SK-N-SH treated with all-trans-retinoic acid at 6 μM for 48 hours (cell line): ENCODE measurements around the gene GRAMD1C.

Experiments used
- BACH2 ChIP-seq: fragments of 250-450 bp; sonication (Bioruptor Pico); IDR thresholded peaks from 2 replicates; pipeline ENCODE4 v1.9.0; 2021; ENCODE audit warnings: mild to moderate bottlenecking, borderline replicate concordance
- CREB5 ChIP-seq: fragments of 250-450 bp; sonication (Bioruptor Pico); IDR thresholded peaks from 2 replicates; pipeline ENCODE4 v1.5.1; 2020; ENCODE audit warnings: low read depth, mild to moderate bottlenecking, moderate library complexity
- CSDC2 ChIP-seq: fragments of 250-450 bp; sonication (Bioruptor Pico); IDR thresholded peaks from 2 replicates; pipeline ENCODE4 v1.5.0; 2020; ENCODE audit warnings: mild to moderate bottlenecking, moderate library complexity
- CSRNP3 ChIP-seq: fragments of 250-450 bp; sonication (Bioruptor Pico); IDR thresholded peaks from 2 replicates; pipeline ENCODE4 v1.5.1; 2021; ENCODE audit warnings: mild to moderate bottlenecking, moderate library complexity
- ESRRG ChIP-seq: fragments of 250-450 bp; sonication (Bioruptor Pico); IDR thresholded peaks from 2 replicates; pipeline ENCODE4 v1.6.1; 2021; ENCODE audit warnings: mild to moderate bottlenecking
- PATZ1 ChIP-seq: fragments of 250-450 bp; sonication (Bioruptor Pico); IDR thresholded peaks from 2 replicates; pipeline ENCODE4 v1.8.0; 2020; ENCODE audit warnings: mild to moderate bottlenecking, moderate library complexity, borderline replicate concordance
- RARB ChIP-seq: fragments of 250-450 bp; sonication (Bioruptor Pico); IDR thresholded peaks from 2 replicates; pipeline ENCODE4 v1.8.0; 2021; ENCODE audit warnings: mild to moderate bottlenecking, moderate library complexity
- TCF4 ChIP-seq: fragments of 250-450 bp; sonication (Bioruptor Pico); IDR thresholded peaks from 2 replicates; pipeline ENCODE4 v1.8.0; 2021; ENCODE audit warnings: mild to moderate bottlenecking, moderate library complexity, borderline replicate concordance
- TSHZ2 ChIP-seq: fragments of 250-450 bp; sonication (Bioruptor Pico); IDR thresholded peaks from 2 replicates; pipeline ENCODE4 v1.5.0; 2020; ENCODE audit warnings: mild to moderate bottlenecking, moderate library complexity
- ZC3H10 ChIP-seq: fragments of 250-450 bp; sonication (Bioruptor Pico); IDR thresholded peaks from 2 replicates; pipeline ENCODE4 v1.5.1; 2021; ENCODE audit warnings: mild to moderate bottlenecking, moderate library complexity
- ZFP3 ChIP-seq: fragments of 250-450 bp; sonication (Bioruptor Pico); IDR thresholded peaks from 2 replicates; pipeline ENCODE4 v1.5.0; 2020; ENCODE audit warnings: mild to moderate bottlenecking, moderate library complexity
- ZFP30 ChIP-seq: fragments of 450-650 bp; formaldehyde crosslinking; IDR thresholded peaks from 2 replicates; pipeline ENCODE4 v1.5.0; 2022; ENCODE audit warnings: mild to moderate bottlenecking, moderate library complexity
- ZNF565 ChIP-seq: fragments of 450-650 bp; formaldehyde crosslinking; conservative IDR thresholded peaks from 2 replicates; pipeline ENCODE4 v1.5.0; 2020; ENCODE audit warnings: low read depth, mild to moderate bottlenecking, moderate library complexity
- ZNF8 ChIP-seq: fragments of 450-650 bp; formaldehyde crosslinking; IDR thresholded peaks from 2 replicates; pipeline ENCODE4 v1.5.0; 2020; ENCODE audit warnings: mild to moderate bottlenecking, moderate library complexity

GRCh38 chr3:113946831-113947230 lies 108.2 kb downstream of the GRAMD1C start:
- TF ChIP-seq PATZ1: no peak
- TF ChIP-seq CREB5 (CRISPR knock-in tag): no peak
- TF ChIP-seq ZFP3: no peak
- no peak for TF ChIP-seq BACH2 (CRISPR knock-in tag)
- no peak for TF ChIP-seq ZFP30 (CRISPR knock-in tag)
- no peak for TF ChIP-seq ZNF565
- TF ChIP-seq CSDC2 (CRISPR knock-in tag): no peak
- no peak for TF ChIP-seq RARB
- TF ChIP-seq ZNF8 (CRISPR knock-in tag): no peak
- no peak for TF ChIP-seq ZC3H10
- TF ChIP-seq TSHZ2 (CRISPR knock-in tag): no peak
- TF ChIP-seq ESRRG (CRISPR knock-in tag): no peak
- no peak for TF ChIP-seq TCF4
- no peak for TF ChIP-seq CSRNP3 (CRISPR knock-in tag)
